Ascending aorta (tissue), 2 donors: ENCODE measurements around the gene P2RX2. TPM values are rescaled to one million over a fixed set of nuclear protein-coding genes. Genes with fewer than 3 reads are reported as not detected.

ENCODE experiments used
- DNase-seq, 2 donors: peaks; one replicate each; pipeline ENCODE4 v3.0.0-alpha.2; 2019; ENCODE audit warnings: low spot score in 2 of 2
- H3K27ac ChIP-seq, 2 donors: fragments of 200-600 bp; sonication (generic); one replicate each; pipeline ENCODE4 v1.5.1; 2016 to 2017; ENCODE audit warnings: mild to moderate bottlenecking in 1 of 2
- H3K27me3 ChIP-seq: fragments of 200-600 bp; sonication (generic); one replicate; pipeline ENCODE4 v1.5.1; 2017
- H3K36me3 ChIP-seq, 2 donors: fragments of 200-600 bp; sonication (generic); one replicate each; pipeline ENCODE4 v1.5.1; 2016
- H3K4me1 ChIP-seq, 2 donors: fragments of 200-600 bp; sonication (generic); one replicate each; pipeline ENCODE4 v1.5.1; 2016 to 2017; ENCODE audit warnings: mild to moderate bottlenecking in 1 of 2
- H3K4me3 ChIP-seq, 2 donors: fragments of 200-600 bp; sonication (generic); one replicate each; pipeline ENCODE4 v1.5.1; 2016 to 2017; ENCODE audit warnings: mild to moderate bottlenecking in 1 of 2
- H3K9me3 ChIP-seq, 2 donors: fragments of 200-600 bp; sonication (generic); one replicate each; pipeline ENCODE4 v1.5.1; 2016
- intact Hi-C: fragments of 100-400 bp; cut with DNase I; formaldehyde crosslinking; loops from one replicate; pipeline ENCODE4 v1.15.1; 2023
- total RNA-seq: library from RNA; depleted of rRNA; stranded (reverse); fragments of >200 nt; gene quantifications from one replicate; pipeline ENCODE4 v1.1.0, GENCODE V29; 2016
- TF ChIP-seq, protein P1 (sequence below), 3 experiments: fragments of 200-600 bp in 2 of 3; fragments of 450-650 bp in 1 of 3; sonication (generic) in 2 of 3; IDR thresholded peaks; one replicate each; pipeline ENCODE4 v1.5.1; 2016 to 2019; ENCODE audit warnings: antibody characterized with exemption in 3 of 3, mild to moderate bottlenecking in 1 of 3, moderate library complexity in 1 of 3

The P2RX2 gene
- total RNA-seq, 1 donor from 2014 or later = not detected

DNA sequence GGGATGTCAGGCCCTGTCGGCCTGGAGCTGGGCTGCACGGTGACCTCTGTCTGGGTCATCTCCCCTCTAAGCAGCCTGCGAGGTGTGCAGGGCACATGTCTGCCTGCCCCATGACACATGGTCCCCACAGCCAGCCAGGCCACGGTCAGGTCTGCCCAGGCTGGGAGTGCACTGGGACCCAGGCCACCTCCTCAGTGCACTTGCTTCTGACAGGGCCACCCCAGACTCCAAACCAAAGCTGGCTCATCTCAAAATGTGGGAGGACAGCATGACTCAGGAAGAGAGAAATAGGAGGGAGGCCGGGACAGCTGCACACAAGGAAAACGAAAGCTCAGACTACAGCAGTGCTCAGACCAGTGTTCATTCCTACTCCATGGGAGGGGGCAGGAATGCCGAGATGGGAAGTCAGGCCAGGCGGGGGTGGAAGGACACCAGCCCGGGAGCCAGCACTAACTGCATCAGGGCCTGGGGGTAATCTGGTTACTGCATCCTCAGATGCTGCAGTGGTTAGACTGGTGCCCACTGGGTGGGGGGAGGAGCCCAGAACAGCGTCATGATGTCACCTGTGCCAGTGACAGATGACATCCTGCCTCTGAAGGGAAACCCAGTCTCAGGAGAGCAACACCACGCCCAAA lies 4.0 kb downstream of the P2RX2 start:
- intact Hi-C loops = no loop called here
- peaks cover 13% of the 10 kb centered on the region for H3K27me3 ChIP-seq
- H3K9me3 ChIP-seq = no peaks in the 10 kb centered on the region
- TF ChIP-seq, protein P1, sequence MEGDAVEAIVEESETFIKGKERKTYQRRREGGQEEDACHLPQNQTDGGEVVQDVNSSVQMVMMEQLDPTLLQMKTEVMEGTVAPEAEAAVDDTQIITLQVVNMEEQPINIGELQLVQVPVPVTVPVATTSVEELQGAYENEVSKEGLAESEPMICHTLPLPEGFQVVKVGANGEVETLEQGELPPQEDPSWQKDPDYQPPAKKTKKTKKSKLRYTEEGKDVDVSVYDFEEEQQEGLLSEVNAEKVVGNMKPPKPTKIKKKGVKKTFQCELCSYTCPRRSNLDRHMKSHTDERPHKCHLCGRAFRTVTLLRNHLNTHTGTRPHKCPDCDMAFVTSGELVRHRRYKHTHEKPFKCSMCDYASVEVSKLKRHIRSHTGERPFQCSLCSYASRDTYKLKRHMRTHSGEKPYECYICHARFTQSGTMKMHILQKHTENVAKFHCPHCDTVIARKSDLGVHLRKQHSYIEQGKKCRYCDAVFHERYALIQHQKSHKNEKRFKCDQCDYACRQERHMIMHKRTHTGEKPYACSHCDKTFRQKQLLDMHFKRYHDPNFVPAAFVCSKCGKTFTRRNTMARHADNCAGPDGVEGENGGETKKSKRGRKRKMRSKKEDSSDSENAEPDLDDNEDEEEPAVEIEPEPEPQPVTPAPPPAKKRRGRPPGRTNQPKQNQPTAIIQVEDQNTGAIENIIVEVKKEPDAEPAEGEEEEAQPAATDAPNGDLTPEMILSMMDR (IDR thresholded peaks at IDR 0.05) = no peak
- no peak overlapping the region for H3K4me3 ChIP-seq
- H3K4me1 ChIP-seq = peaks cover 3 to 4% of the 10 kb centered on the region in 2 donors
- no peak overlapping the region for H3K27ac ChIP-seq
- peaks cover 11 to 25% of the 10 kb centered on the region in 2 donors for H3K36me3 ChIP-seq
- no peak for DNase-seq

DNA sequence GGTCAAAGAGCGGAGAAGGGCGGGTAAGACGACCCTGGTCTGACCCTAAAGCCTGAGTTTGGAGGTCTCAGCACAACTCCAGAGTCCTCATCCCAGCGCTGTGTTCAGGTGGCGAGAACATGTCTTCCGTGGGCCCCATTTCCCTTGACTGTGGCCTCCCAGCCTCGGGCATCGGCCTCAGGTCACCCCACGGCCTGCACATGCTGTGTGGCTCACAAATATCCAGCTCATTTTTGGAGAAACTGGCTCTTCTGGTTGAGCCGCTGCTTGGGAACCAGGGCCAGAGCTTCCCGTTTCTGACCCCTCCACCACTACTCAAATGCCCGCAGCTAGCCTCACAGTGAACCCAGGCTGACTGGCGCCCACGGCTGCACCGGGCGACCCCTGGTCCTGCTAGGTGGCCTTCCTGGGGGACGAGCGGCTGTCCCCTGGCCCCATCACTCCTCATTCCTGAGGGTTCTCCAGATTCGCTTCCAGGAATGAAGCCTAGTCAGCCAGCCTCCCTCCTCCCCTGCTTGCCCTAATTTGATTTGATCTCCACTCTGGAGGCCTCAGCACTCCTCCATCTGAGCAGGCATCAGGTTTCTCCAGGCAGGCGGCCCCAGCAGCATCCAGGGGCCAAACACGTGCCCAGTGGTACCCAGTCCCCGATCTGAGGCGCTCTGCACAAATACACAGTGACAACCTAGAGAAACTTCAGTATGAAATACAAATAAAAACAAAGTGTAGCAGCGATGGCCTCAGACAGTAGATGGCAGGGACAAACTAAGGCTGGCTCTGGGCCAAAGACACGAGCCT lies 4.7 kb downstream of the P2RX2 start:
- H3K27me3 ChIP-seq = peaks cover 7% of the 10 kb centered on the region
- H3K9me3 ChIP-seq = no peaks in the 10 kb centered on the region
- H3K4me3 ChIP-seq = no peak overlapping the region
- TF ChIP-seq, protein P1 (IDR thresholded peaks at IDR 0.05) = no peak
- H3K27ac ChIP-seq = no peak overlapping the region
- peaks cover under 1 to 2% of the 10 kb centered on the region in 2 donors for H3K4me1 ChIP-seq
- peaks cover 11 to 25% of the 10 kb centered on the region in 2 donors for H3K36me3 ChIP-seq
- intact Hi-C loops = no loop called here
- no peak for DNase-seq

GRCh38 chr12:132624186-132624855 lies 5.7 kb downstream of the P2RX2 start:
- Histone ChIP-seq H3K9me3 (no peaks in the 10 kb centered on the region), H3K4me3 (no peak overlapping the region), H3K27ac (no peak overlapping the region), H3K27me3 (peaks cover 6% of the 10 kb centered on the region), H3K4me1 (no peaks in the 10 kb centered on the region), H3K36me3 (peaks cover 14 to 26% of the 10 kb centered on the region in 2 donors)
- DNase-seq = no peak
- TF ChIP-seq, protein P1 (IDR thresholded peaks at IDR 0.05) = no peak
- intact Hi-C loops = no loop called here

DNA sequence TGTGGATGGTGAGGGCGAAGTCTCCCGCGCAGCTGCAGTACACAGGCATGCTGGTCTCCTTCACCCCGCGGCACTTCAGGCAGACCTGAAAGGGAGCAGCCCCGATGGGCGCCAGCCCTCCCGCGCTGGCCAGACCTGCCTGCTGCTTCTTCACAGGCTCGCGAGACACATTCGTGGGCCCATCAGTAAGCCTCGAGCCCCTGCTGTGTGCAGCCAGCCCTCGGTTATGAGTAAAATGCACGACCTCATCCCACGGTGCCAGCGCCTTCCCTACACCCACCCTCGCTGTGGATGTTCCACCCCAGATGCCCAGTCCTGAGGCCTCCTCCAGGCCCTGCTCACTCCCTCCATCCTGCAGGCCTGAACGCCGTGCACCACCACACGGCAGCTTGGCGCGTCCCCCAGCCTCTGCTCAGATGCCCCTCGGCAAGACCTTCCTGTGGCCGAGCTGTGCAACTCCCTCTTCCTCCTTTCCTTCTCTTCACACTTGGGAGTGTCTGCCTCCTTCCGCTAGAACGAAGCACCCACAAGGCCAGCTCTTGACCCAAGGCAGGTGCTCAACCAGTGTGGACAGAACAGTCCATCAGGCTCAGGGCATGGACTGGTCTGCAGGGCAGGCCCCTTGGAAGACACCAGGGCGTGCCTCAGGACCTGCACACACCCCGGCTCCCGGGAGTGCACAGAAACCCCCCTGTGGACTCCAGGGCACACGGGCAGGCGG lies 6.5 kb downstream of the P2RX2 start:
- intact Hi-C loops = no loop called here
- H3K27me3 ChIP-seq = no peaks in the 10 kb centered on the region

More for the DNA sequence above, 6.5 kb downstream of the P2RX2 start:
- H3K4me3 ChIP-seq = no peak overlapping the region
- no peaks in the 10 kb centered on the region for H3K4me1 ChIP-seq
- TF ChIP-seq, protein P1 (IDR thresholded peaks at IDR 0.05) = no peak
- H3K9me3 ChIP-seq = no peaks in the 10 kb centered on the region
- H3K27ac ChIP-seq = no peak overlapping the region
- no peak for DNase-seq
- peaks cover 14 to 32% of the 10 kb centered on the region in 2 donors for H3K36me3 ChIP-seq
